SK-N-SH (cell line): ENCODE results near the gene MLC1. TPM values are rescaled to one million over a fixed set of nuclear protein-coding genes. Genes with fewer than 3 reads are reported as not detected.
A peak's percentile ranks its signal among the peaks of the same experiment; 100 is the strongest.

Experiments
- CTCF ChIA-PET: fragments of 300-600, 350-600 bp; formaldehyde crosslinking; extraction: SDS; loops from one replicate; lab custom pipeline; 2021; lab: Yijun Ruan, JAX
- POLR2A ChIA-PET: fragments of 350-600 bp; sonication (Branson Sonifier 250); formaldehyde crosslinking; extraction: SDS; loops from one replicate; lab custom pipeline; 2020; ENCODE audit warnings: antibody characterized with exemption, inconsistent platforms; lab: Yijun Ruan, JAX
- DNase-seq: peaks from one replicate; pipeline ENCODE4 v3.0.0; 2012
- H2AFZ ChIP-seq: fragments of 200-600 bp; sonication (generic); 2 replicates; pipeline ENCODE4 v1.8.1; 2016; ENCODE audit warnings: antibody characterized with exemption, mild to moderate bottlenecking, low read depth
- H3F3A ChIP-seq: fragments of 200-600 bp; sonication (generic); replicated peaks from 2 replicates; pipeline ENCODE3; 2016; ENCODE audit warnings: antibody characterized with exemption, mild to moderate bottlenecking; ENCODE audit not compliant: insufficient read depth
- H3K27ac ChIP-seq, 2 experiments: fragments of 200-500 bp in 1 of 2; fragments of 200-600 bp in 1 of 2; sonication (Bioruptor generic) in 1 of 2; sonication (generic), shearing (Covaris generic) in 1 of 2; 2 replicates each; pipeline versions ENCODE4 v1.5.1 to v1.6.1; 2014 to 2016; ENCODE audit warnings: low read depth in 2 of 2, inconsistent platforms in 1 of 2, low read length in 1 of 2, mild to moderate bottlenecking in 1 of 2, mixed read lengths in 1 of 2
- H3K27me3 ChIP-seq: fragments of 200-600 bp; sonication (generic), shearing (Covaris generic); 2 replicates; pipeline ENCODE4 v1.6.1; 2016; ENCODE audit warnings: mixed run types; ENCODE audit not compliant: insufficient read depth
- H3K36me3 ChIP-seq, 2 experiments: fragments of 200-500 bp in 1 of 2; fragments of 200-600 bp in 1 of 2; sonication (Bioruptor generic) in 1 of 2; sonication (generic) in 1 of 2; replicated peaks in 1 of 2; 2 replicates each; pipeline versions ENCODE3 to v1.5.1; 2014 to 2016; ENCODE audit warnings: low read length in 1 of 2, mild to moderate bottlenecking in 1 of 2; ENCODE audit not compliant: insufficient read depth in 2 of 2, control insufficient read depth in 1 of 2
- H3K4me1 ChIP-seq, 2 experiments: fragments of 200-500 bp in 1 of 2; fragments of 200-600 bp in 1 of 2; sonication (Bioruptor generic) in 1 of 2; sonication (generic), shearing (Covaris generic) in 1 of 2; 2 replicates each; pipeline versions ENCODE4 v1.5.1 to v1.6.1; 2014 to 2016; ENCODE audit warnings: low read depth in 1 of 2, low read length in 1 of 2, mixed run types in 1 of 2; ENCODE audit not compliant: insufficient read depth in 2 of 2, control insufficient read depth in 1 of 2
- H3K4me2 ChIP-seq: fragments of 200-600 bp; sonication (generic), shearing (Covaris generic); 2 replicates; pipeline ENCODE4 v1.6.1; 2017; ENCODE audit warnings: mixed run types
- H3K4me3 ChIP-seq, 2 experiments: fragments of 200-500 bp in 1 of 2; fragments of 200-600 bp in 1 of 2; sonication (Bioruptor generic) in 1 of 2; sonication (generic), shearing (Covaris generic) in 1 of 2; 2 replicates each; pipeline versions ENCODE4 v1.5.1 to v1.8.1; 2014 to 2016; ENCODE audit warnings: low read depth in 2 of 2, inconsistent platforms in 1 of 2, low read length in 1 of 2, mild to moderate bottlenecking in 1 of 2, mixed read lengths in 1 of 2, moderate library complexity in 1 of 2
- H3K79me2 ChIP-seq: fragments of 200-600 bp; sonication (generic); 2 replicates; pipeline ENCODE4 v1.8.1; 2017; ENCODE audit warnings: mild to moderate bottlenecking; ENCODE audit not compliant: insufficient read depth
- H3K9ac ChIP-seq: fragments of 200-600 bp; sonication (generic); 2 replicates; pipeline ENCODE4 v1.6.1; 2017; ENCODE audit warnings: mixed run types
- H3K9me2 ChIP-seq: fragments of 200-600 bp; sonication (generic); 2 replicates; pipeline ENCODE4 v1.6.1; 2017; ENCODE audit warnings: mixed run types
- H3K9me3 ChIP-seq: fragments of 200-600 bp; sonication (generic); 2 replicates; pipeline ENCODE4 v1.6.1; 2017; ENCODE audit warnings: mixed run types, mild to moderate bottlenecking, moderate library complexity
- H4K20me1 ChIP-seq: fragments of 200-600 bp; sonication (generic); 2 replicates; pipeline ENCODE4 v1.6.1; 2017; ENCODE audit warnings: mild to moderate bottlenecking, mixed run types; ENCODE audit not compliant: insufficient read depth
- CHD2 ChIP-seq: fragments of 150-350 bp; IDR thresholded peaks from 2 replicates; pipeline ENCODE4 v1.6.1; 2018; ENCODE audit warnings: low read length; ENCODE audit not compliant: partially characterized antibody
- ELF1 ChIP-seq: IDR thresholded peaks from 2 replicates; pipeline ENCODE4 v1.4.0; 2012
- EZH2phosphoT487 ChIP-seq: fragments of 200-600 bp; sonication (generic); IDR thresholded peaks from 2 replicates; pipeline ENCODE4 v1.6.1; 2017; ENCODE audit warnings: low read depth, mixed run types, mild to moderate bottlenecking, antibody characterized with exemption, moderate library complexity, borderline replicate concordance
- FOSL2 ChIP-seq: IDR thresholded peaks from 2 replicates; pipeline ENCODE4 v1.4.0; 2012; ENCODE audit warnings: low read depth, mild to moderate bottlenecking, moderate library complexity, borderline replicate concordance
- FOXJ3 ChIP-seq: sonication (generic); formaldehyde crosslinking; IDR thresholded peaks from 2 replicates; pipeline ENCODE4 v1.5.1; 2020; ENCODE audit warnings: mild to moderate bottlenecking, missing genetic modification reagents
- FOXM1 ChIP-seq: IDR thresholded peaks from 2 replicates; pipeline ENCODE4 v1.4.0; 2012; ENCODE audit warnings: low read depth, mild to moderate bottlenecking
- GABPA ChIP-seq: IDR thresholded peaks from 2 replicates; pipeline ENCODE4 v1.4.0; 2012; ENCODE audit warnings: low read depth, mild to moderate bottlenecking
- GATA2 ChIP-seq: sonication (generic); formaldehyde crosslinking; IDR thresholded peaks from 2 replicates; pipeline ENCODE4 v1.5.0; 2020; ENCODE audit warnings: mild to moderate bottlenecking, missing genetic modification reagents
- JUND ChIP-seq: IDR thresholded peaks from 2 replicates; pipeline ENCODE4 v1.4.0; 2012
- MEF2A ChIP-seq: IDR thresholded peaks from 2 replicates; pipeline ENCODE4 v1.4.0; 2012; ENCODE audit warnings: low read depth, borderline replicate concordance
- MXI1 ChIP-seq: IDR thresholded peaks from 2 replicates; pipeline ENCODE4 v1.6.1; 2012; ENCODE audit warnings: mild to moderate bottlenecking, low read depth, low read length, improper control_type of control experiment
- NFIC ChIP-seq: IDR thresholded peaks from 2 replicates; pipeline ENCODE4 v1.4.0; 2012; ENCODE audit warnings: borderline replicate concordance
- NRF1 ChIP-seq: IDR thresholded peaks from 2 replicates; pipeline ENCODE4 v1.6.1; 2012; ENCODE audit warnings: low read depth, mild to moderate bottlenecking, low read length
- POLR2AphosphoS5 ChIP-seq: IDR thresholded peaks from 2 replicates; pipeline ENCODE4 v1.6.1; 2012; ENCODE audit warnings: low read depth, low read length
- RAD21 ChIP-seq: IDR thresholded peaks from 2 replicates; pipeline ENCODE4 v1.6.1; 2012; ENCODE audit warnings: mild to moderate bottlenecking, low read length
- RCOR1 ChIP-seq: fragments of 150-350 bp; IDR thresholded peaks from 2 replicates; pipeline ENCODE4 v1.6.1; 2017; ENCODE audit warnings: antibody characterized with exemption, low read length
- RFX5 ChIP-seq: IDR thresholded peaks from 2 replicates; pipeline ENCODE4 v1.6.1; 2012; ENCODE audit warnings: mild to moderate bottlenecking, improper control_type of control experiment, low read length
- RXRA ChIP-seq: IDR thresholded peaks from 2 replicates; pipeline ENCODE4 v1.4.0; 2012; ENCODE audit warnings: low read depth, mild to moderate bottlenecking, borderline replicate concordance
- SIN3A ChIP-seq: IDR thresholded peaks from 2 replicates; pipeline ENCODE4 v1.6.1; 2012; ENCODE audit warnings: low read depth, mild to moderate bottlenecking, low read length, moderate library complexity, borderline replicate concordance
- SMC3 ChIP-seq: IDR thresholded peaks from 2 replicates; pipeline ENCODE4 v1.6.1; 2012; ENCODE audit warnings: low read depth, low read length, improper control_type of control experiment
- TAF1 ChIP-seq: IDR thresholded peaks from 2 replicates; pipeline ENCODE4 v1.6.1; 2012; ENCODE audit warnings: low read depth, mild to moderate bottlenecking, low read length, moderate library complexity, borderline replicate concordance
- TCF12 ChIP-seq: IDR thresholded peaks from 2 replicates; pipeline ENCODE4 v1.4.0; 2012
- WGBS: methylation state at CpG from one replicate; pipeline ENCODE4 v1.1.6; 2017; ENCODE audit warnings: low lambda C conversion rate; 5-methylcytosine and 5-hydroxymethylcytosine counted together
- polyA plus RNA-seq, 3 experiments: library from polyadenylated mRNA; depleted of rRNA; stranded (reverse); fragments of >200 nt; gene quantifications; 2 replicates each; pipeline ENCODE4 v1.2.3, GENCODE V29; 2012
- TF ChIP-seq, protein P1 (sequence below): IDR thresholded peaks from 2 replicates; pipeline ENCODE4 v1.4.0; 2012; ENCODE audit warnings: low read depth
- TF ChIP-seq, protein P2 (sequence below): fragments of 150-350 bp; IDR thresholded peaks from 2 replicates; pipeline ENCODE4 v1.6.1; 2017; ENCODE audit warnings: antibody characterized with exemption, low read length, low read depth, borderline replicate concordance
- TF ChIP-seq, protein P3 (sequence below): fragments of 150-350 bp; IDR thresholded peaks from 2 replicates; pipeline ENCODE4 v1.6.1; 2016; ENCODE audit warnings: mild to moderate bottlenecking, low read depth, low read length
- TF ChIP-seq, protein P4 (sequence below): fragments of 200-600 bp; sonication (generic); IDR thresholded peaks from 2 replicates; pipeline ENCODE4 v1.6.1; 2017; ENCODE audit warnings: antibody characterized with exemption, mild to moderate bottlenecking, moderate library complexity
- TF ChIP-seq, protein P5 (sequence below): IDR thresholded peaks from 2 replicates; pipeline ENCODE4 v1.4.0; 2012; ENCODE audit warnings: low read depth, borderline replicate concordance

The MLC1 gene
- polyA plus RNA-seq, 1 of the 3 experiments (the other 2 are of a cell fraction), result not detected

DNA sequence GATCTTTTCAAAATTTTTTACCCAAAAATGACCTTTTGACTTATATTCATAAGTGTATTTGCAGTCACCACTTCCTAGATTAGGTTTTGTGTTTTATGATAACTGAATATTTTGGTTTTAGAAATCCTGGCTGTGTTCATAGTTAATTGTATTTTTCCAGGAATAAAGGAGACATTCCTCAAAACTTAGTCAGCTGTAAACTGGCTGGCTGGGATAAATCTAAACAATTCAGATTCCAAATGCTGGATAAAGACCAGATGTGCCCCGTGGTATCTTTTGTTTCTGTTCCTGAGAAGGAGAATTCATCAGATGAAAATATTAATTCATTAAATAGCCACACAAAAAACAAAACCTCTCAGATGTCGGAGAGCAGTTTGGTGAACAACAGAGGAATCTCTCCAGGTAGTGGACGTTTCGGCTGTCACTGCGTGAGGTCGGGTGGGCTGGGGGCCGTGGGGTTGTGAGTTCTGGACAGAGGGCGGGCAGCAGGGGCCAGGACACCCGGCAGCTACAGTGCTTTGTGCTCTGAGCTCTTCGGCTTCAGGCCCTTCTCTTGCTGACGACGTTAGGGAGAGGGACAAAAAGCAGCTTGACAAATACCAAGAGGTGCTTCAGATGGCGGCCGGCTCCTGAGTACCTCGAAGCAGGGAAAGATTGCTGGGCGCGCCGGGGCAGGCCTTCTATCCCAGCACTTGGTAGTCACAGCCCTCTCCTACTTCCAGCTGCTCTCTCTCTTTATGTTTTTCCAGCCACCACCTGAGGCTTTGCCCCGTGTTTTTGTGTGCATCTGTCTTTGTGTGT, 29.2 kb upstream of the MLC1 start:
- Histone ChIP-seq H3K9me3 (no peaks in the 10 kb centered on the region), H3K27ac (peak overlapping the region; percentile 87), H3K9me2 (no peaks in the 10 kb centered on the region), H3K9ac (peak overlapping the region; percentile 48; the same call in 1 of the 2 replicates), H3F3A (peaks cover 7% of the 10 kb centered on the region), H3K36me3 (no peaks in the 10 kb centered on the region), H3K4me2 (peak overlapping the region; percentile 75), H2AFZ (peak overlapping the region; percentile 71; the same call in 1 of the 2 replicates), H3K79me2 (no peaks in the 10 kb centered on the region), H3K27me3 (no peaks in the 10 kb centered on the region), H4K20me1 (no peaks in the 10 kb centered on the region), H3K4me1 (peaks cover 14 to 29% of the 10 kb centered on the region in 2 experiments; a peak in 3 of 4 replicates), H3K4me3 (peak overlapping the region; percentile 39 to 42; a peak in 3 of 4 replicates)
- peak; percentile 56 for DNase-seq
- 31% methylated on average over 18 of the region's 19 CpGs for WGBS
- ChIA-PET CTCF (interaction anchor here (1.2 kb wide), 2 partner anchors 34 to 126 kb away, joined by 3 read pairs; no protein-coding TSS in a partner anchor), POLR2A (interaction anchor here (0.6 kb wide), 1 partner anchor 14 kb away, joined by 3 read pairs; no protein-coding TSS in a partner anchor)
- TF ChIP-seq RAD21 (no peak), RCOR1 (peak; percentile 50; the same call in 1 of the 2 replicates), MEF2A (no peak), RXRA (peak; percentile 62; the same call in 1 of the 2 replicates), ELF1 (no peak), MXI1 (no peak), GATA2 (no peak), JUND (peak; percentile 80), POLR2AphosphoS5 (peak; percentile 52; the same call in 1 of the 2 replicates), TAF1 (no peak), SIN3A (0 out of 2 replicates have a peak, but pooled peaks have one; percentile 20), FOXJ3 (CRISPR knock-in tag) (no peak), CHD2 (no peak), FOSL2 (peak; percentile 69; the same call in 1 of the 2 replicates), GABPA (no peak), NFIC (peak; percentile 59), NRF1 (no peak), SMC3 (no peak), RFX5 (no peak), TCF12 (peak; percentile 94), EZH2phosphoT487 (no peak), FOXM1 (no peak)
- TF ChIP-seq, protein P1, sequence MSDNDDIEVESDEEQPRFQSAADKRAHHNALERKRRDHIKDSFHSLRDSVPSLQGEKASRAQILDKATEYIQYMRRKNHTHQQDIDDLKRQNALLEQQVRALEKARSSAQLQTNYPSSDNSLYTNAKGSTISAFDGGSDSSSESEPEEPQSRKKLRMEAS, result peak; percentile 55; the same call in 1 of the 2 replicates
- TF ChIP-seq, protein P2, sequence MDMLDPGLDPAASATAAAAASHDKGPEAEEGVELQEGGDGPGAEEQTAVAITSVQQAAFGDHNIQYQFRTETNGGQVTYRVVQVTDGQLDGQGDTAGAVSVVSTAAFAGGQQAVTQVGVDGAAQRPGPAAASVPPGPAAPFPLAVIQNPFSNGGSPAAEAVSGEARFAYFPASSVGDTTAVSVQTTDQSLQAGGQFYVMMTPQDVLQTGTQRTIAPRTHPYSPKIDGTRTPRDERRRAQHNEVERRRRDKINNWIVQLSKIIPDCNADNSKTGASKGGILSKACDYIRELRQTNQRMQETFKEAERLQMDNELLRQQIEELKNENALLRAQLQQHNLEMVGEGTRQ, result no peak
- TF ChIP-seq, protein P3, sequence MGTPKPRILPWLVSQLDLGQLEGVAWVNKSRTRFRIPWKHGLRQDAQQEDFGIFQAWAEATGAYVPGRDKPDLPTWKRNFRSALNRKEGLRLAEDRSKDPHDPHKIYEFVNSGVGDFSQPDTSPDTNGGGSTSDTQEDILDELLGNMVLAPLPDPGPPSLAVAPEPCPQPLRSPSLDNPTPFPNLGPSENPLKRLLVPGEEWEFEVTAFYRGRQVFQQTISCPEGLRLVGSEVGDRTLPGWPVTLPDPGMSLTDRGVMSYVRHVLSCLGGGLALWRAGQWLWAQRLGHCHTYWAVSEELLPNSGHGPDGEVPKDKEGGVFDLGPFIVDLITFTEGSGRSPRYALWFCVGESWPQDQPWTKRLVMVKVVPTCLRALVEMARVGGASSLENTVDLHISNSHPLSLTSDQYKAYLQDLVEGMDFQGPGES, result no peak
- TF ChIP-seq, protein P4, sequence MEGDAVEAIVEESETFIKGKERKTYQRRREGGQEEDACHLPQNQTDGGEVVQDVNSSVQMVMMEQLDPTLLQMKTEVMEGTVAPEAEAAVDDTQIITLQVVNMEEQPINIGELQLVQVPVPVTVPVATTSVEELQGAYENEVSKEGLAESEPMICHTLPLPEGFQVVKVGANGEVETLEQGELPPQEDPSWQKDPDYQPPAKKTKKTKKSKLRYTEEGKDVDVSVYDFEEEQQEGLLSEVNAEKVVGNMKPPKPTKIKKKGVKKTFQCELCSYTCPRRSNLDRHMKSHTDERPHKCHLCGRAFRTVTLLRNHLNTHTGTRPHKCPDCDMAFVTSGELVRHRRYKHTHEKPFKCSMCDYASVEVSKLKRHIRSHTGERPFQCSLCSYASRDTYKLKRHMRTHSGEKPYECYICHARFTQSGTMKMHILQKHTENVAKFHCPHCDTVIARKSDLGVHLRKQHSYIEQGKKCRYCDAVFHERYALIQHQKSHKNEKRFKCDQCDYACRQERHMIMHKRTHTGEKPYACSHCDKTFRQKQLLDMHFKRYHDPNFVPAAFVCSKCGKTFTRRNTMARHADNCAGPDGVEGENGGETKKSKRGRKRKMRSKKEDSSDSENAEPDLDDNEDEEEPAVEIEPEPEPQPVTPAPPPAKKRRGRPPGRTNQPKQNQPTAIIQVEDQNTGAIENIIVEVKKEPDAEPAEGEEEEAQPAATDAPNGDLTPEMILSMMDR, result no peak
- TF ChIP-seq, protein P5, sequence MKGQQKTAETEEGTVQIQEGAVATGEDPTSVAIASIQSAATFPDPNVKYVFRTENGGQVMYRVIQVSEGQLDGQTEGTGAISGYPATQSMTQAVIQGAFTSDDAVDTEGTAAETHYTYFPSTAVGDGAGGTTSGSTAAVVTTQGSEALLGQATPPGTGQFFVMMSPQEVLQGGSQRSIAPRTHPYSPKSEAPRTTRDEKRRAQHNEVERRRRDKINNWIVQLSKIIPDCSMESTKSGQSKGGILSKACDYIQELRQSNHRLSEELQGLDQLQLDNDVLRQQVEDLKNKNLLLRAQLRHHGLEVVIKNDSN, result no peak
